Liver (tissue), 3 donors: Measurements from ENCODE around the gene NTN1.
"Not testable (repeated sequence)": the region's sequence is repeated elsewhere in the genome, so short reads cannot be mapped to it uniquely, and the experiment has no call there.

Experiments
- CTCF ChIP-seq: fragments of 150-350 bp; IDR thresholded peaks from 2 replicates; pipeline ENCODE4 v1.5.1; 2017; ENCODE audit warnings: improper control_type of control experiment, low read depth, low read length; ENCODE audit not compliant: missing input control
- GABPA ChIP-seq, 2 donors: IDR thresholded peaks in 1 of 2; conservative IDR thresholded peaks in 1 of 2; 2 replicates each; pipeline ENCODE4 v1.6.1; 2016; ENCODE audit warnings: antibody characterized with exemption in 2 of 2, mild to moderate bottlenecking in 1 of 2, moderate library complexity in 1 of 2
- donor health status: healthy.
- donor health status: healthy.

GRCh38 chr17:9257630-9257965 lies 236.3 kb downstream of the NTN1 start:
- TF ChIP-seq CTCF; GABPA (IDR thresholded peaks at IDR 0.05 in 1 of 2, conservative IDR thresholded peaks at IDR 0.05 in 1 of 2): not testable (repeated sequence)
